K562 (cell line): Measurements from ENCODE around the gene HK1.

Source experiments
- CTCF ChIP-seq, 3 experiments: IDR thresholded peaks in 2 of 3; conservative IDR thresholded peaks in 1 of 3; 2 replicates each; pipeline ENCODE4 v1.5.1; 2011 to 2012; ENCODE audit warnings: low read length in 3 of 3, mild to moderate bottlenecking in 3 of 3, control low read depth in 2 of 3, improper control_type of control experiment in 1 of 3, inconsistent platforms in 1 of 3, low read depth in 1 of 3, mixed read lengths in 1 of 3, moderate library complexity in 1 of 3; ENCODE audit not compliant: insufficient read depth in 2 of 3
- EP300 ChIP-seq: IDR thresholded peaks from 2 replicates; pipeline ENCODE4 v1.6.1; 2012; ENCODE audit warnings: low read length, improper control_type of control experiment
- ILF3 ChIP-seq: fragments of 450-650 bp; IDR thresholded peaks from 2 replicates; pipeline ENCODE4 v1.6.1; 2018; ENCODE audit warnings: antibody characterized with exemption, mild to moderate bottlenecking, moderate library complexity, borderline replicate concordance
- KDM1A ChIP-seq, 2 experiments: fragments of 450-650 bp; IDR thresholded peaks; 2 replicates each; pipeline ENCODE4 v1.6.1; 2016; ENCODE audit warnings: mild to moderate bottlenecking in 2 of 2
- NBN ChIP-seq: fragments of 450-650 bp; IDR thresholded peaks from 2 replicates; pipeline ENCODE4 v1.6.1; 2016; ENCODE audit warnings: low read depth, mild to moderate bottlenecking
- NFATC3 ChIP-seq: fragments of 450-650 bp; IDR thresholded peaks from 2 replicates; pipeline ENCODE4 v1.6.1; 2017; ENCODE audit warnings: mild to moderate bottlenecking
- PBX2 ChIP-seq, 2 experiments: IDR thresholded peaks in 1 of 2; conservative IDR thresholded peaks in 1 of 2; 2 replicates each; pipeline ENCODE4 v1.6.1; 2016; ENCODE audit warnings: low read depth in 2 of 2, mild to moderate bottlenecking in 1 of 2, missing compliant biosample characterization in 1 of 2, missing genetic modification characterization in 1 of 2, moderate library complexity in 1 of 2
- POLR2AphosphoS5 ChIP-seq: IDR thresholded peaks from 2 replicates; pipeline ENCODE4 v1.6.1; 2011; ENCODE audit warnings: mild to moderate bottlenecking, low read depth, low read length, moderate library complexity; ENCODE audit not compliant: control insufficient read depth, insufficient read depth
- SMC3 ChIP-seq: conservative IDR thresholded peaks from 2 replicates; pipeline ENCODE4 v1.6.1; 2011; ENCODE audit warnings: low read depth, low read length, improper control_type of control experiment; ENCODE audit not compliant: insufficient read depth
- XRCC4 ChIP-seq: IDR thresholded peaks from one replicate; pipeline ENCODE4 v1.6.1; 2011; ENCODE audit not compliant: insufficient read depth, insufficient read length; ENCODE audit errors: extremely low read depth
- ZBTB33 ChIP-seq: sonication (generic); formaldehyde crosslinking; IDR thresholded peaks from 2 replicates; pipeline ENCODE4 v1.8.1; 2023; ENCODE audit warnings: mild to moderate bottlenecking, missing genetic modification reagents
- ZFP36 ChIP-seq: fragments of 150-350 bp; IDR thresholded peaks from 2 replicates; pipeline ENCODE4 v1.6.1; 2018; ENCODE audit warnings: low read length, low read depth; ENCODE audit not compliant: partially characterized antibody

GRCh38 chr10:69415049-69415448, 136.8 kb downstream of the HK1 start:
- TF ChIP-seq CTCF (IDR thresholded peaks at IDR 0.05 in 2 of 3, conservative IDR thresholded peaks at IDR 0.05 in 1 of 3; ENCODE audit: insufficient read depth in 2 of 3, low read depth in 1 of 3, low read length in 3 of 3) (peak in 1 of 3 experiments; percentile 12; a peak in 1 of 6 replicates), PBX2 (CRISPR knock-in tag; IDR thresholded peaks at IDR 0.05; ENCODE audit: low read depth) (no peak), PBX2 (tag; conservative IDR thresholded peaks at IDR 0.05; ENCODE audit: low read depth) (no peak), KDM1A (IDR thresholded peaks at IDR 0.05) (no peak), NFATC3 (no peak), EP300 (no peak), ZBTB33 (CRISPR knock-in tag) (no peak), ILF3 (no peak), SMC3 (no peak), XRCC4 (no peak), POLR2AphosphoS5 (no peak), NBN (no peak), ZFP36 (no peak)
